Stimulated activated CD8-positive, alpha-beta memory T cell treated with anti-CD3 and anti-CD28 coated beads, Interleukin-4, amount 100 ng/mL, for 48 hours (primary cell): ENCODE measurements around the gene RAB5B.
"Not testable (repeated sequence)": the region's sequence is repeated elsewhere in the genome, so short reads cannot be mapped to it uniquely, and the experiment has no call there.

Source experiments
- DNase-seq: peaks from one replicate; pipeline ENCODE4 v3.0.0-alpha.2; 2020

RAB5B gene

GRCh38 chr12:56020423-56021184 lies 46.7 kb downstream of the RAB5B start, which contains the start of gene IKZF4:
IKZF4 (plus strand) TSS chr12:56021043; CDS start chr12:56021494, 451 bp downstream.
- DNase-seq = peak; percentile 50

- no peak for DNase-seq
Measured at GRCh38 chr12:56021889-56022497, 48.1 kb downstream of the RAB5B start.

- no peak for DNase-seq
Measured at GRCh38 chr12:56028511-56029165, 54.8 kb downstream of the RAB5B start.

GRCh38 chr12:56029166-56029519 lies 55.3 kb downstream of the RAB5B start:
- DNase-seq = no peak

- DNase-seq = no peak
Measured at GRCh38 chr12:56029666-56030293, 55.9 kb downstream of the RAB5B start.

GRCh38 chr12:56031987-56032386 lies 58.1 kb downstream of the RAB5B start:
- no peak for DNase-seq

GRCh38 chr12:56034586-56035332 lies 60.9 kb downstream of the RAB5B start:
- DNase-seq = peak; percentile 55

GRCh38 chr12:56037161-56037560 lies 63.3 kb downstream of the RAB5B start:
- no peak for DNase-seq

- no peak for DNase-seq
Measured at GRCh38 chr12:56038022-56038655, 64.3 kb downstream of the RAB5B start.

GRCh38 chr12:56040151-56040550 lies 66.3 kb downstream of the RAB5B start:
- DNase-seq = no peak

GRCh38 chr12:56040963-56041551 lies 67.2 kb downstream of the RAB5B start:
- no peak for DNase-seq

GRCh38 chr12:56041552-56042429 lies 67.9 kb downstream of the RAB5B start, which contains the start of gene RPS26:
RPS26 (plus strand) TSS chr12:56041918; CDS start chr12:56042167, 249 bp downstream.
- peak; percentile 92 for DNase-seq

GRCh38 chr12:56042430-56042813 lies 68.5 kb downstream of the RAB5B start:
- DNase-seq = not testable (repeated sequence)

- DNase-seq = no peak
Measured at GRCh38 chr12:56042843-56043242, 69.0 kb downstream of the RAB5B start.
